H9 (cell line): Measurements from ENCODE around the gene KLHL3. TPM values are rescaled to one million over a fixed set of nuclear protein-coding genes. Genes with fewer than 3 reads are reported as not detected.

Source experiments
- DNase-seq: peaks from one replicate; pipeline ENCODE4 v3.0.0-alpha.2; 2017
- H2AFZ ChIP-seq: one replicate; pipeline ENCODE4 v1.6.1; 2013; ENCODE audit warnings: mild to moderate bottlenecking, low read length, control low read depth, moderate library complexity
- H2AK5ac ChIP-seq: 2 replicates; pipeline ENCODE4 v1.6.1; 2013; ENCODE audit warnings: low read length, control low read depth, mixed read lengths; ENCODE audit not compliant: insufficient read length
- H2BK120ac ChIP-seq: one replicate; pipeline ENCODE4 v1.6.1; 2013; ENCODE audit warnings: low read depth, mild to moderate bottlenecking, low read length, control low read depth, inconsistent platforms; ENCODE audit not compliant: poor library complexity, severe bottlenecking
- H2BK12ac ChIP-seq: 2 replicates; pipeline ENCODE4 v1.6.1; 2013; ENCODE audit warnings: low read length, control low read depth, mixed read lengths, low read depth; ENCODE audit not compliant: insufficient read length
- H2BK15ac ChIP-seq: 2 replicates; pipeline ENCODE4 v1.6.1; 2013; ENCODE audit warnings: low read depth, low read length, control low read depth
- H2BK20ac ChIP-seq: one replicate; pipeline ENCODE4 v1.6.1; 2013; ENCODE audit warnings: low read depth, mild to moderate bottlenecking, low read length, control low read depth, inconsistent platforms; ENCODE audit not compliant: poor library complexity, severe bottlenecking
- H2BK5ac ChIP-seq: 2 replicates; pipeline ENCODE4 v1.6.1; 2013; ENCODE audit warnings: low read length, control low read depth, mixed read lengths; ENCODE audit not compliant: insufficient read length
- H3K14ac ChIP-seq: 2 replicates; pipeline ENCODE4 v1.6.1; 2013; ENCODE audit warnings: low read length, control low read depth; ENCODE audit not compliant: insufficient read depth
- H3K18ac ChIP-seq: 2 replicates; pipeline ENCODE4 v1.6.1; 2013; ENCODE audit warnings: low read depth, mild to moderate bottlenecking, mixed read lengths, low read length, control low read depth; ENCODE audit not compliant: insufficient read length
- H3K23ac ChIP-seq: 2 replicates; pipeline ENCODE4 v1.6.1; 2013; ENCODE audit warnings: low read length, control low read depth, mixed read lengths, low read depth; ENCODE audit not compliant: insufficient read length
- H3K23me2 ChIP-seq: 2 replicates; pipeline ENCODE4 v1.6.1; 2013; ENCODE audit warnings: low read depth, mild to moderate bottlenecking, mixed read lengths, low read length, control low read depth; ENCODE audit not compliant: insufficient read length, poor library complexity, severe bottlenecking
- H3K27ac ChIP-seq: 2 replicates; pipeline ENCODE4 v1.5.1; 2013; ENCODE audit warnings: low read length, control low read depth, mixed read lengths, low read depth; ENCODE audit not compliant: insufficient read length
- H3K27me3 ChIP-seq: 2 replicates; pipeline ENCODE4 v1.6.1; 2013; ENCODE audit warnings: low read length, control low read depth, inconsistent platforms; ENCODE audit not compliant: insufficient read depth
- H3K4ac ChIP-seq: 2 replicates; pipeline ENCODE4 v1.6.1; 2013; ENCODE audit warnings: low read depth, mild to moderate bottlenecking, control low read depth, inconsistent platforms, low read length, moderate library complexity
- H3K4me1 ChIP-seq: 2 replicates; pipeline ENCODE4 v1.6.1; 2013; ENCODE audit warnings: low read length, control low read depth, inconsistent platforms; ENCODE audit not compliant: insufficient read depth
- H3K4me2 ChIP-seq: 2 replicates; pipeline ENCODE4 v1.6.1; 2013; ENCODE audit warnings: low read length, control low read depth, mixed read lengths; ENCODE audit not compliant: insufficient read length, insufficient read depth
- H3K56ac ChIP-seq: 2 replicates; pipeline ENCODE4 v1.6.1; 2013; ENCODE audit warnings: low read depth, mild to moderate bottlenecking, mixed read lengths, low read length, control low read depth; ENCODE audit not compliant: insufficient read length
- H3K79me1 ChIP-seq: 2 replicates; pipeline ENCODE4 v1.6.1; 2013; ENCODE audit warnings: low read depth, mild to moderate bottlenecking, moderate library complexity, low read length, control low read depth, inconsistent platforms; ENCODE audit not compliant: insufficient read depth, poor library complexity, severe bottlenecking
- H3K79me2 ChIP-seq: 2 replicates; pipeline ENCODE4 v1.6.1; 2013; ENCODE audit warnings: low read length, control low read depth, inconsistent platforms; ENCODE audit not compliant: insufficient read depth
- H3K9ac ChIP-seq: 2 replicates; pipeline ENCODE4 v1.6.1; 2013; ENCODE audit warnings: low read length, control low read depth, mixed read lengths; ENCODE audit not compliant: insufficient read length; ENCODE audit errors: extremely low read depth
- H3K9me3 ChIP-seq: one replicate; pipeline ENCODE4 v1.6.1; 2013; ENCODE audit warnings: low read depth, low read length, inconsistent platforms; ENCODE audit not compliant: control insufficient read depth
- H3T11ph ChIP-seq: one replicate; pipeline ENCODE4 v1.6.1; 2013; ENCODE audit warnings: mild to moderate bottlenecking, low read length, control low read depth, inconsistent platforms
- H4K20me1 ChIP-seq: one replicate; pipeline ENCODE4 v1.6.1; 2013; ENCODE audit not compliant: control insufficient read depth, insufficient read length, insufficient read depth
- H4K5ac ChIP-seq: 2 replicates; pipeline ENCODE4 v1.6.1; 2013; ENCODE audit warnings: low read depth, mild to moderate bottlenecking, mixed read lengths, low read length, control low read depth; ENCODE audit not compliant: insufficient read length
- H4K8ac ChIP-seq: replicated peaks from 2 replicates; pipeline ENCODE4 v1.6.1; 2013; ENCODE audit warnings: low read length, control low read depth, mixed read lengths, low read depth; ENCODE audit not compliant: insufficient read length
- H4K91ac ChIP-seq: 2 replicates; pipeline ENCODE4 v1.6.1; 2013; ENCODE audit warnings: low read depth, mild to moderate bottlenecking, moderate library complexity, mixed read lengths, low read length, control low read depth; ENCODE audit not compliant: insufficient read length
- H3K27ac Mint-ChIP-seq, 3 experiments: 2 replicates in 2 of 3; 3 replicates in 1 of 3; pipeline ENCODE4 v1.8.0; 2020 to 2021; ENCODE audit warnings: mixed read lengths in 3 of 3, mild to moderate bottlenecking in 1 of 3, moderate library complexity in 1 of 3
- H3K27me3 Mint-ChIP-seq: 2 replicates; pipeline ENCODE4 v1.8.0; 2021; ENCODE audit warnings: low read depth, mild to moderate bottlenecking, moderate library complexity, mixed read lengths
- H3K36me3 Mint-ChIP-seq, 3 experiments: 2 replicates in 2 of 3; 3 replicates in 1 of 3; pipeline ENCODE4 v1.8.0; 2020 to 2021; ENCODE audit warnings: low read depth in 3 of 3, mixed read lengths in 3 of 3; ENCODE audit not compliant: insufficient read depth in 1 of 3
- H3K4me1 Mint-ChIP-seq, 2 experiments: 2 replicates each; pipeline ENCODE4 v1.8.0; 2020; ENCODE audit warnings: mixed read lengths in 2 of 2
- H3K4me3 Mint-ChIP-seq, 2 experiments: 2 replicates in 1 of 2; 3 replicates in 1 of 2; pipeline ENCODE4 v1.8.0; 2020 to 2021; ENCODE audit warnings: mild to moderate bottlenecking in 2 of 2, mixed read lengths in 2 of 2, moderate library complexity in 1 of 2
- H3K9me3 Mint-ChIP-seq, 2 experiments: 2 replicates in 1 of 2; 3 replicates in 1 of 2; pipeline ENCODE4 v1.8.0; 2020; ENCODE audit warnings: mild to moderate bottlenecking in 2 of 2, mixed read lengths in 2 of 2, moderate library complexity in 1 of 2
- CTCF ChIP-seq: fragments of 200-600 bp; sonication (generic); conservative IDR thresholded peaks from 3 replicates; pipeline ENCODE4 v1.8.0; 2021; ENCODE audit warnings: antibody characterized with exemption, mild to moderate bottlenecking
- WGBS: extraction: QIAGEN DNeasy Blood & Tissue Kit; methylation state at CpG from one replicate; pipeline ENCODE4 v1.1.7; 2013; ENCODE audit warnings: missing lambda C conversion rate, low lambda C conversion rate, mixed read lengths; ENCODE audit not compliant: insufficient read length; ENCODE audit errors: extremely low coverage; 5-methylcytosine and 5-hydroxymethylcytosine counted together
- total RNA-seq: library from RNA; stranded (reverse); gene quantifications from 2 replicates; pipeline ENCODE4 v1.2.1, GENCODE V29; 2021

KLHL3 gene
- total RNA-seq, 1 experiment from 2014 or later: 12.8 TPM

- H3K4me2 ChIP-seq: no peak overlapping the region
- H3K23me2 ChIP-seq: no peaks in the 10 kb centered on the region
- H3K56ac ChIP-seq: no peak overlapping the region
- H3K4me1 ChIP-seq: no peaks in the 10 kb centered on the region
- H3K14ac ChIP-seq: no peak overlapping the region
- no peak overlapping the region for H3K27ac Mint-ChIP-seq
- H3K23ac ChIP-seq: no peak overlapping the region
- no peak for TF ChIP-seq CTCF
- H2BK12ac ChIP-seq: no peak overlapping the region
- H3T11ph ChIP-seq: no peak overlapping the region
- no peak overlapping the region for H2BK5ac ChIP-seq
- H3K27me3 ChIP-seq: no peaks in the 10 kb centered on the region
- no peak overlapping the region for H4K8ac ChIP-seq
- H2AK5ac ChIP-seq: no peak overlapping the region
- H3K4me3 Mint-ChIP-seq: no peak overlapping the region
- H3K4me1 Mint-ChIP-seq: peaks cover 0 to 2% of the 10 kb centered on the region in 2 experiments; a peak in 1 of 4 replicates
- H3K27me3 Mint-ChIP-seq: peaks cover 4% of the 10 kb centered on the region; the same call in 1 of the 2 replicates
- H4K20me1 ChIP-seq: no peaks in the 10 kb centered on the region
- H3K9me3 Mint-ChIP-seq: no peaks in the 10 kb centered on the region
- no peaks in the 10 kb centered on the region for H3K79me1 ChIP-seq
- no peak overlapping the region for H2BK15ac ChIP-seq
- DNase-seq: no peak
- no CpG with 5 or more reads among the region's 3 CpGs for WGBS
- H2BK120ac ChIP-seq: no peak overlapping the region
- no peak overlapping the region for H2AFZ ChIP-seq
- H3K27ac ChIP-seq: no peak overlapping the region
- 0 out of 2 replicates have a peak, but pooled peaks cover 1% of the 10 kb centered on the region for H3K79me2 ChIP-seq
- H3K18ac ChIP-seq: no peak overlapping the region
- H3K36me3 Mint-ChIP-seq: no peaks in the 10 kb centered on the region
- no peak overlapping the region for H2BK20ac ChIP-seq
- no peaks in the 10 kb centered on the region for H3K9me3 ChIP-seq
- H4K5ac ChIP-seq: no peak overlapping the region
- no peak overlapping the region for H4K91ac ChIP-seq
- H3K4ac ChIP-seq: no peak overlapping the region
- H3K9ac ChIP-seq: no peak overlapping the region
These were observed 160.7 kb downstream of the KLHL3 start for GRCh38 chr5:137575211-137575610.
